Amniotic stem cell (primary cell): ENCODE results near the gene CDK11A.
"Not testable (repeated sequence)": the region's sequence is repeated elsewhere in the genome, so short reads cannot be mapped to it uniquely, and the experiment has no call there.

Source experiments
- DNase-seq: peaks from one replicate; lab custom pipeline; 2025; lab: John Stamatoyannopoulos, UW

CDK11A gene

DNA sequence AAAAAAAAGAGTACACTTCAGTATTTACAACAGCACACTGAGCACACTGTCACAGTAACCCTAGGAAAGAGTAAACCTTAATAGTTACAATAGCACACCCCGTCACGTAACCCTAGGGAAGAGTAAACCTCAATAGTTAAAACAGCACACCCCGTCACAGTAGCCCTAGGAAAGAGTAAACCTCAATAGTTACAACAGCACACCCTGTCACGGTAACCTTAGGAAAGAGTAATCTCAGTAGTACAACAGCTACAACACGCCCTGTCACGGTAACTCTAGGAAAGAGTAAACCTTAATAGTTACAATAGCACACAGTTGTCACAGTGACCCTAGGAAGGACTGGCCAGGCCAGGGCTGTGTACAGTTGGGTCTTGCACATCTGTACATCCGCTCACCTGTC, 3.0 kb downstream of the CDK11A start:
- no peak for DNase-seq

DNA sequence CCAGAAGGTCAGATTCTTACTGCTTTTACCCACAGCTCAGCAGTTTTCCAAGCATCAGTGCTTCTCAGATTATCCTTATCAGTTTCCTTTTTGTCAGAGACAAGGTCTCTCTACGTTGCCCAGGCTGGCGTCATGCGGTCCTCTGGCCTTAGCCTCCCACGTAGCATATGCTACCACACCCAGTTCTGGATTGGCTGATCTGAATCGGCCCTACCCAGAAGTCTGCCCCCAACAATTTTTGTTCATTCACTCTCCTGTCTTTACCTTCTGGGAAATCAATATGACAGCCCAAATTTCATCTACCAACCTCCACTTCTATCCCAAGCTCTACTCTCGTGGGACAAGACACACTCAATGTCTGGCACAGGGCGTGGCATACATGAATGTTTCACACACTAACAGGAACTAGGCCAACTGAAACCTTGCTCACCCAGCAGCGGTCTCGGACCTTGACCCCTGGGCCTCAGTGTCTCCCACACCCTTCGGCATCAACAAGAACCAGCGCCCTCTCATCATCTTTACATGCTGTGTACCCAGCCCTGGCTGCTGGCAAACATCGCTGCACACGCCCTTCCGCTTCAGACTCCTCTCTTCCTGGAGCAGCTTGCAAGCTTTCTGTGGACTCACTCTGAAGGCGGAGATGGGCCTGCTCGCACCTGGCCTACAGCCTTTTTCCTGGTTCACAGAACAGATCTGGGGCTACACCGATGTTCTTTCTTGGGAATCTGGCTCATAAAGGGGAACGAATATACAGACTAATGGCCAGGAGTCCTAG, 8.9 kb downstream of the CDK11A start:
- not testable (repeated sequence) for DNase-seq

DNA sequence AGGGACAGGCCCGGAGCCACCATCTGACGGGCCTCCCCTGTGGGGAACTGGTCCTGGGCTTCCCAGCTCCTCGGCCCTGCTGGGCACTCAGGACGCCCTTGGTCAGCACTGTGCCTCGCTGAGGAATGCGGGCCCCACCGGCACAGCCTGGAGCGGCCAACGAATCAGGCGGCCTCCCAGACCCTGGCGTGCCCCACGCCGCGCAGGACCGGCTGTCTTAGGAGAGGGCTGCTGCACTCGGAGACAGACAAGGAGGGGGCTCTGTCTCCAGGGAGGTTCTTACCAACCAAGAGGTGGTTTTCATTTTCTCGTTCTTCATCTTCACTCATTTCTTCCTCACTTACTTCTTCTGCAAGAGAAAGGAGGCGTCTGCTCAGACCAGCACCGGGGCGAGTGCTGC, 16.3 kb downstream of the CDK11A start:
- not testable (repeated sequence) for DNase-seq

DNA sequence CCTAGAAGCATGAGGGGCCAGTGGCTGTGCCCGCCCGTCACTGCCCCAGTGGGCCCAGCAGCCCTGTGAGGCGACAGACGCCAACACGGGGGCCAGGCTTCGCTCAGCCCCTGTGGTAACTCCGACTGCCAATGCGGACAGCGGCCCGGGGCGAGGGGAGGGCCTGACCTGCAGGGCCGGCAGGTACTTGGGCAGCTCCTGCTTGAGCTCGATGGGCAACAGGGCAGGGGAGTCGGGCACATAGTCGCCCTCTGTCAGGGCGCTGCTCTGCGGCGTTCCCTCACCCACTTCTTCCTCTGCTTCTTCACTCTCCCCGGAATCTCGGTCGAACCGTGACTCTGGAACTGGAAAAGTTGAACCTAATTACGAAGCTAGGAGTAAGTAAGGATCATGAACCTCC, 16.9 kb downstream of the CDK11A start:
- not testable (repeated sequence) for DNase-seq

DNA sequence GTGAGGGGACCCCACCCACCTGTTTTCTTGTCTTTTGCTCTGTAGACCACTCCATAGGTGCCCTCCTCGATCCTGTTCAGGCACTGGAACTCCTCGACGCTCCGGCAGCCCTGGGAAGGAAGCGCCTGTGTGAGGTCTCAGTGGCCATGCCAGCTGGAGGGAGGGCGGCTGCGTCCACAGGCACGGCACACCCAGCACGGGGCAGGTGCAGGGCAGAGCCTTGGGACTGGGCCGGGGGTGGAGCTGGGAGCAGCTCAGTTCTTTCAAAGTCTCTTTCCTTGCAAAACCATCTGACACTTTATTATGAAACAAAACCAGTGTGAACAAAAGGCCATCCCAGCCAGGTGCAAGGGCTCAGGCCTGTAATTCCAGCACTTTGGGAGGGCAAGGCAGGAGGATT, 18.5 kb downstream of the CDK11A start:
- not testable (repeated sequence) for DNase-seq

DNA sequence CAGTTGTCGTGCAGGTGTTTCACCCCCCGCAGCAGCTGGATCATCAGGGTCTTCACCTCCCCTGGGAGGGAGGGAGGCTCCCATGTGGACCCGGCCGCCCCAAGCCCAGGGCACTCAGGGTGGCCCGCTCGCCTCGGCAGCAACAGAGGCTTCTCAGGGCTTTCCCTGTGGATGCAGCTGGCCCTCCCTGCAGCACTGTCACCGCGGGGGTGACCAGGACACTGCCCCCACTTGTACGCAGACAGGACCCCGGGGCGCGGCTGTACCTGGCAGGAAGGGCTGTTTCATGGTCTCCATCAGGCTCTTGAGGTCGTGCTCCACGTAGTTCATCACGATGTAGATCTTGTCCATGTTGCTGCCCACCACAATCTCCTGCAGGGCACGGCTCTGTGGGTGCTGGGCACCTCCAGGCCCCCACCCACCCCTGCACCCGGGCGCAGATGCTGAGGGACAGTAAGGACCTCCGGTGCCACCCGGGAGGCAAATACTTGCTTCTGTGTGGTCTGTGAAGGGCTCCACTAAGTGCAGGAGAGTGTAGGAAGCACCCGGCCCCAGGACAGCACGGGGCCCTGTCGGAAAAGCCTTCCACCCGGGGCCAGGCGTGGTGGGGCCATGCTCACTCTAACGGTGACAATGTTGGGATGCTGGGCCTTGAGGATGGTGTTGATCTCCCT, 19.7 kb downstream of the CDK11A start:
- DNase-seq: not testable (repeated sequence)

DNA sequence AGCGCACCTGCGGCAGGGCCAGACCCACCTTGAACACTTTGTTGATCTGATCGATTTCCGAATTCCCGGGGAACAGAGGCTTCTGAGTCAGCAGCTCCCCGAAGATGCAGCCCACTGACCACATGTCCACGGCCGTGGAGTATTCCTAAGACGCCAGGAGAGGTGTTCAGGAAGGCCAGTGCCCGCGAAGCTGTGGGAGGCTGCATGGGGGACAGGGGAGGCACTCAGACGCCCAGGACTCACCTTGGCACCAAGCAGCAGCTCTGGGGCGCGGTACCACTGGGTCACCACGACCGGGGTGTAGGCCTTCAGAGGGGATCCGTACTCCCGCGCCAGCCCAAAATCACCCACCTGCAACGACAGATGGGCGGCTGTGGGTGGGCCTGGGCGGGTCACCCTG, 20.4 kb downstream of the CDK11A start:
- no peak for DNase-seq

DNA sequence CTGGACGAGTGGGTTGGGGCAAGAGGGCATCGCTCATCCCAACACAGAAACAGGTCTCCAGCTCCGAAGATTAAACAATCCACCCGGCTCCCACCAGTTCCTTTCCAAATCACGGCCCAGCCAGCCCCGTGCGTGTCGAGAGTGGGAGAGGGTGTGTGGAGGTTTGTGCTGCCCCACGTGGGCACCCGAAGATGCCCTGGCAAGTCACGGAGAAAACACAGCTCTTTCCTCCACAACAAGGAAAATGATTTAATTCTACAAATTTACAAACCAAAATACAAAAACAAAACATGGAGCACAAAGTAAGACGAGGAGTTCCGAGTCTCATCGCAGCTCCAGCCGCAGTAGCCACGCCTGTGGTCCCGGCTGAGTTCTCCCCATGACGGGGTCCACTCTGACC, 21.7 kb downstream of the CDK11A start:
- DNase-seq: not testable (repeated sequence)

DNA sequence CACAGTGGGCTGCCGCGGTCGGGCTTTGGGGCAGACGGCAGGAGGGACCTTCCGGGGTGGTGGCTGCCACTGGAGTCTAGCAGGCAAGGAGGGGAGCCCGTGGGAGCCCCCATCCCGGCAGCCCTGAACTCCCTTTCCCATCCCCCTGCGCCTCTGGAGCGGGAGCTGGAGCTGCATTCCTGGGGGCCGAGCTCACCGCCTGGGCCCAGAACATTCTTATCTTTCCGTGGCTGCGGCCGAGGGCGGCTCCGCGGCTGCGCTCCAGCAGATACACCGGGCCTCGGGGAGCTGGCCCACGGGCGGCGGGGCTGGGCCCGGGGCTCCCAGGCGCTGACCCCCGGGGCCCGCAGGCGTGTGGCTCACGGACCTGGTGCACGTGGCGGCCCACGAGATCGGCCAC, 23.6 kb downstream of the CDK11A start:
- DNase-seq: not testable (repeated sequence)

DNA sequence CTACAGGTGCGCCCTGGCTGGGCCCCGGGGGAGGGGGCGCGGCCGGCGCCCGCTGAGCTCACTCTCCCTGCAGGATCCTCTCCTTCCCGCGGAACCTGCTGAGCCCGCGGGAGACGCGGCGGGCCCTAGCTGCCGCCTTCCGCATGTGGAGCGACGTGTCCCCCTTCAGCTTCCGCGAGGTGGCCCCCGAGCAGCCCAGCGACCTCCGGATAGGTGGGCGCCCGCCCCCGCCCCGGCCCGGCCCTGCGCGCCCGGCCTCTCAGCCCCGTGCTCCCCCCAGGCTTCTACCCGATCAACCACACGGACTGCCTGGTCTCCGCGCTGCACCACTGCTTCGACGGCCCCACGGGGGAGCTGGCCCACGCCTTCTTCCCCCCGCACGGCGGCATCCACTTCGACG, 24.1 kb downstream of the CDK11A start:
- not testable (repeated sequence) for DNase-seq

DNA sequence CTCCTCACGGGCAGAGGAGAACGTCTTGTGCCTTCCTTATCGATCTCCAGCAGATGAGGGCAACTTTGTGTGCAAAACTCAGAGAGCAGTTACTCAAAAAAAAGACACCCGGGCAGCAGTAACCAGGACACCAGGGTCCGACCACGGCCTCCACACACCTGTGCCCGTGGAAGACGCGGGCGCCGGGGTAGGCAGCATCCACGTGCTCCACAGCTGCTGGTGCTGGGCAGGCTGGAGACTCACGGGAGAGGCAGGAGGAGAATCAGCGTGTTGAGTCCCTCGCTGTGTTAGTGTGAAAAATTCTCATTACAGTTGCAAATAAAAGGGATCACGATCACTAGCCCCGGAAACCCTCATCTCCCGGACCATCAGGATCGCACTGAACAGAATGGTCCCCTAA, 25.1 kb downstream of the CDK11A start:
- not testable (repeated sequence) for DNase-seq

DNA sequence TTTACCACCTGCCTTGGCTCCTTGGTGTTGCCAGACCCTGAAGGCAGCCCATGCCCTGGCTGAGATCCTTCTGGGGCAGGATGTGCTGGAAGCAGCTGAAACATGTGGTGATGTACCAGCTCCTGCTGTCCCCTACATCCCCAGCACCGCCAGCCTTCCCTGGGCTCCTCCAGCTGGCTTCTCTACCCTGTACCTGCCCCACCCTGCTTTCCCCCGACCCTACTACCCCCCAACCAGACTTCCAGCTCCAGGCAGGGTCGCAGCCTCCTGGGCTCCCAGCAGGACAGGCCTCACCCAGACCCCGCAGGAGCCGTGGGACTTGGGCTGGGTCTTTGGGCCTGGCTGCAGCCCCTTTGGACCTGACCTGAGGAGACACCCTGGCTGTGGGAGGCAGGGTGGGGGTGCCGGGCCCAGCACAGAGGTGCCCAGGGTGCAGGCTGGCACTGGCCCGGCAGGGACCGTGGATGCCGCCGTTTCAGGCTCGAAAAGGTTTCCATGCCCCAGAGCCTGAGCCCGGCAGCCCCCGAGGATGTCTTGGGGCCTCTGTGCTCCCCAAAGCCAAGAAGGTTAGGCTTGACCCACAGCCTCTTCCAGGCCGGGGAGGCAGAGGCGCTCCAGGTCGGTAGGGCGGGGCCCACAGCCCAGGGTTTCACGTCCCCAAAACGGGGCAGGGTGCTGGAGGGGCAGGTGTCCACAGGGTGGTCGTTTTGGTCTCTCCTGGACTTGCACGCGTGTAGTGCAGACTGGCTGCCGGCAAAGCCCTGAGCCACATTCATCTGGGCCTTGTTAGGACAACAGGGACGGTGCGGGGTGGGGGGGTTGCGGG, 26.6 kb downstream of the CDK11A start:
- not testable (repeated sequence) for DNase-seq

DNA sequence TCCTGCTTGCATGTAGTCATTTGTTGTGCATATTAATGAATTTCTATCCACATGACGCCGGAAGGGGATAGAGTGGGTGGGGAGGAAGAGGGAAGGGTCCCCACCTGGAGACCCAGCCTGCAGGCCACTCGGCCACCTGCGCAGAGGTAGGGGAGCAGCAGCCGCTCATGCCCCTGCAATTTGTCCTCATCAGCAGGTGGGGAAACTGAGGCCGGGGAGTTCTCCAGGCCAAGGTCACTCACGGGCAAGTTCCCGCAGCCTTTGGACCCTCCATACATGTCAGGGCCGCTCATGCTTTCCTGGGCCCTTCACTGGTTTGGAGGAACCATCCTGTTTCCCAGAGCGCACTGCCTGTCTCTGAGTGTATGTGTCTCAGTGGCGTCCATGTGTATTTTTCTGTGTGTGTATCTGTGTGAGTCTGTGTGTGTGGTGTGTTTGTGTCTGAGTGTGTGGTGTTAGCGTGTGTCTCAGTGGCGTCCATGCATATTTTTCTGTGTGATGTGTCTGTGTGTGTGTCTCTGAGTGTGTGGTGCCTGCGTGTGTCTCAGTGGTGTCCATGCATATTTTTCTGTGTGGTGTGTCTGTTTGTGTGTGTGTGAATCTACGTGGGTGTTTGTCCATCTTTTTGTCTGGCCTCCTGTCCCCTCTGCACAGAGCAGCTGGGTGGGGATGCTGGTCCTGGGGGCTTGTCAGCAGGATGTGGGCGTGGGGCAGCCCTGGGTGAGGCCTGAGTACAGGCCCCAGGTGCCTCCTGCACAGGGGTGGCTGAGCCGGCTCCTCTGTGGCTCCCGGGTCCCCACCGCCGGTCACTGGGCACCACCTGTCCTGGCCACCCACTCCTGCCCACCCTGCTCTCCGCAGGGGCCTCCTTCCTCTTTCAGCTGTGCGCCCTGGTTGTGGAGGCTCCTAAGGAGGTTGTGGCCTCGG, 27.5 kb downstream of the CDK11A start:
- DNase-seq: not testable (repeated sequence)

DNA sequence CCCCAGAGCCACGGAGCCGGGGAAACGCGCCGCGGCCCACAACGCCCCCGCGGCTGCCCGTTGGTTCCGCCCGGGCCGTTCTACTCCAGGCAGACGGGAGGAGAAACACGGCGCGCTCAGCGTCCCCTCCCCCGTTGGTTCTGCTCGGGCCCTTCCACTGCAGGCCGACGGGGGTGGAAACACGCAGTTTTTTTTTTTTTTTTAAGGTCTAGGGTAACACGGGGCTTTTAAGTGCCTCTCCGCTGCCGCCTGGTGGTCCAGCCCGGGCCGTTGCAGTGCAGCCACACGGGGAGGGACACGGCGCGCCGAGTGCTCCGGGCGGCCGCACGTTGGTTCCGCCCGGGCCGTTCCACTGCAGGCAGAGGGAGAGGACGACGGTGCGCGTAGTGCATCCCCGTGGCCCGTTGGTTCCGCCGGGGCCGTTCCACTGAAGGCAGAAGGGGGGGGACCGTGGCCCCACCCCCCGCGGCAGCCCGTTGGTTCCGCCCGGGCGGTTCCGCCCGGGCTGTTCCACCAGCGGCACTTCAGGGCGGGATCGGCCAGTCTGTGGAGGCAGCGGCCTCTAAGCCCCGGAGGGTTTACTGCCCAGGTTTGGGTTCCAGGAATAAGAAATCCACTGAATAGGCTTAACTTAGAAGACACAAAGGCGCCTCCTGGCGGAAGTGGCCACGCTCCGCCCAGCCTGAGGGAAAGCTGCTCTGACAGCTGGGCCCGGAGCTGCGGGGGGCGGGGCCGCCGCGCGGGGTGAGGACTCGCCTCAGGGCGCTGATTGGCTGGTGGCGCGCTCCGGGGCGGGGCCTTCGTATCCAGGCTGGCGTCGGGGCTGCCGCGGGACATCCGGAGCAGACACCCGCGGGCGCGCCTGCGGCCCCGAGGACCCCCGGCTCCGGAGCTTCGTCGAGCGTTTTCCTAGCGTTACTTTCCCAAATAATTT, 31.2 kb downstream of the CDK11A start, which contains the start of gene SLC35E2B:
SLC35E2B (minus strand) TSS at position 82 of the 934 bp plus-strand sequence. CDS start 16,096 bp downstream, outside the sequence.
- DNase-seq: peak; percentile 84

DNA sequence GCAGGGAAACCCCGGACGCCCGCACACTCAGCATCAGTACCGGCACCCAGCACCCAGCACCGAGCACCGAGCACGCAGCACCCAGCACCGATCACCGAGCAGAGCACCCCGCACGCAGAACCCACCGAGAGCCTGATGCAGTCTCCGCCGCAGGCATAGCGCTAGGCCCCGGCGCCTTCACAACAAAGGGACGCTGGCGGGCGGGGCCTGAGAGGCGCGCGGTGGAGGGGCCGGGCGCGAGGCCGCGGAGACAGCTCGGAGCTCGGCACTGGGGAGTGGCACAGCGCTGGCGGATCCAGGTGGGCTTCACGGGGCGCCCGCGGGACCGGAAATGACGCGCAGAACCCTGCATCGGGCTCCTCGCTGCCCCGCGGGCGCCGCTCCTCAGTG, 31.8 kb downstream of the CDK11A start:
- peak; percentile 31 for DNase-seq

DNA sequence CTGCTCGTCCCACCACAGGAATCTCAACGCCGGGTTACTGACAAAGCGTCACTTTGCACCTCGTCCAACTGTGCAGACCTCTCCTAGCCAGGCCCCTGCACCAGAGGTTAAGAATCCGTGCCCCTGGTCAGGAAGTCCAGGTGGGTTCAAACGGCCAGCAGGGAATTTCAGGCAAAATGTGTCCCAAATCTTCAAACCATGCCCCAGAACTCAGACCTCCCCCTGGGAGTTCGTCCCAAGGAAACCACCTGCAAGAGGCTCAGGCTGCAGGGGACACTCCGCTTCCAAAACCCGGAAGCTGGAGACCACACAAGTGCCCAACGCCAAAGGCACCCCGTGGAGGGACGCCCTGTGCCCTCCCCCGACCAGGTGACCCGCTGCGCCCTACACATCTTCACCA, 32.7 kb downstream of the CDK11A start:
- DNase-seq: not testable (repeated sequence)

DNA sequence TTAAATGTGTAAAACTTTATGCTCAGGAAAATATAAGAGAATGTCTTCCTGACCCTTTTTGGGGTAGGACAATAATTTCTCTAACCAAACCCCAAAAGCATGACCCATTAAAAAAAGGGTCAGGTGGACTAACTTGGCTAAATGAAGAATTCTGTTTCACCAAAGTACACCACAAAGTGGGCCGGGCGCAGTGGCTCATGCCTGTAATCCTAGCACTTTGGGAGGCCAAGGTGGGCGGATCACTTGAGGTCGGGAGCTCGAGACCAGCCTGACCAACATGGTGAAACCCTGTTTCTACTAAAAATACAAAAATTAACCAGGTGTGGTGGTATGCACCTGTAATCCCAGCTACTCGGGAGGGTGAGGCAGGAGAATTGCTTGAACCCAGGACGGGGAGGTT, 34.6 kb downstream of the CDK11A start:
- not testable (repeated sequence) for DNase-seq

DNA sequence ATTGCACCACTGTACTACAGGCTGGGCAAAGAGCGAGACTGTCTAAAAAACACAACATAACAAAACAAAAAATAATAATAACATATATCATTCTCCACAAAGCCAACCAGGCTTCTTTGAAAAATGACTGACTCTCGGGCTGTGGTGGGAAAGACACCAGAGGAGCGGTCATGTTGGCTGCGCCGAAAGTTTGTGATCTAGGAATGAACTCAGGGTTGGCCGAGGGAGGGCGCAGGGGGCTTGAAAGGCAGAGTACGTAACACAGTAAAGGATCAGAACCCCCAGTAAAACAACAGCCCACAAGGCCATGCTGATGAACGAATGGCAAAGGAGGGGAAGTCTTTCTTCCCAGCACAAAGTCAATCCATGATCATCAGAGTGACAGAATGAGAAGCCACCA, 36.3 kb downstream of the CDK11A start:
- no peak for DNase-seq

DNA sequence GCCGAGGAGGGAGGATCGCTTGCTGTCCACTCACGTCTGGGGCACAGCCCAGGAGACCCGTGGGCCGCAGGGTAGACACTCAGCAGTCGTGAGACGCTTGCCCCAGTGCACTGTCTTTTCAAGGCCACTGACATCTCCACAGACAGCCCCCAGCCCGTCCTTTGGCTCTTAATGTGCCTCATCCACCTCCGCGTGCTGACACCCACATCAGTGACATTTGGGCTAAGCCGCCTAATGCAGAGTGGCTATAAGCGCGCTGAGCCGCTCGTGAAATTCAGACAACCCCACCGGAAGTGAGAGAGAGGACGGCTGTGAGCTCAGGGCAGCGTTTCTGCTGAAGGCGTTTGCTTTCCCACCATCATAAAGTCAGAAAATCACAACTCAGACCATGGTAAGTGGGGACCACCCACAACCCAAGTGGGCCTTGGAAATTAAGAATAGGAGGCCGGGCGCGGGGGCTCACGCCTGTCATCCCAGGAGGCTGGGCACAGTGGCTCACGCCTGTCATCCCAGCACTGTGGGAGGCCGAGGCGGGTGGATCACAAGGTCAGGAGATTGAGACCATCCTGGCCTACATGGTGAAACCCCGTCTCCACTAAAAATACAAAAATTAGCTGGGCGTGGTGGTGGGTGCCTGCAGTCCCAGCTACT, 40.0 kb downstream of the CDK11A start:
- DNase-seq: no peak
